HG03342 (cell line): Measurements from ENCODE around the gene TSPAN19.

ENCODE experiments used
- ATAC-seq: cut with Tn5 transposase; IDR thresholded peaks from one replicate; pipeline ENCODE4 v1.9.1; 2021; ENCODE audit warnings: mild to moderate bottlenecking, moderate library complexity; ENCODE audit not compliant: unreplicated experiment

The TSPAN19 gene

DNA sequence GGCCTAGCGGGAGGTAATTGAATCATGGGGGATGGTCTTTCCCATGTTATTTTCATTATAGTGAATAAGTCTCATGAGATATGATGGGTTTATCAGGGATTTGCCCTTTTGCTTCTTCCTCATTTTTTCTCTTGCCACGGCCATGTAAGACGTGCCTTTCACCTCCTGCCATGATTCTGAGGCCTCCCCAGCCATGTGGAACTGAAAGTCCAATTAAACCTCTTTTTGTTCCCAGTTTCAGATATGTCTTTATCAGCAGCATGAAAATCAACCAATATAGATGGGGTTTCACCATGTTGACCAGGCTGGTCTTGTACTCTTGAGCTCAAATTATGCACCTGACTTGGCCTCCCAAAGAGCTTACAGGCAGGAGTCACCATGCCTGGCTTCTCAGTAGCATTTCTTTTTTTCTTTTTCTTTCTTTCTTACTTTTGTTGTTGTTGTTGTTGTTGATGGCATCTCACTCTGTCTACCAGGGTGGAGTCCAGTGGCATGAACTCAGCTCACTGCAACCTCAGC, 33.2 kb downstream of the TSPAN19 start:
- ATAC-seq = no peak

GRCh38 chr12:85000729-85001128, 35.3 kb downstream of the TSPAN19 start:
- ATAC-seq = no peak

DNA sequence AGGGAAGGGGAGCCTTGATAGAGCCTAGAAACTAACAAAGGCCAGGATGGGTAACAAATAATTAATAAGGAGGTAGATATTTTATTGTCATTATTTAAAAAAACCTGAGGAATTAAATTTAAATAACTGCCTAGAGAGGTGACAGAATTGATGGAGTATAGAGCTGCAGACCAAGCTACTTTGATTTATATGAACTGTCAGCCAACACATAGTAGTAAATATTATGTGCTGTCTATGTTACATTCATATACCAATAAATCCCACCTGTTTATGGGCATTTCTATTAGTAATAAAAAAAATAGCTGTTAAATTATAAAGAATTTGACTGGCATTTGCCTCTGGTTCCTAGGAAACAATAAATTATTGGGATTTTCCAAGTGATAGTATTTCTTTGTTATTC, 37.7 kb downstream of the TSPAN19 start:
- no peak for ATAC-seq

GRCh38 chr12:84996759-84997158, 39.3 kb downstream of the TSPAN19 start:
- no peak for ATAC-seq

- ATAC-seq = no peak
Observed at GRCh38 chr12:84995641-84996040, 40.4 kb downstream of the TSPAN19 start.

DNA sequence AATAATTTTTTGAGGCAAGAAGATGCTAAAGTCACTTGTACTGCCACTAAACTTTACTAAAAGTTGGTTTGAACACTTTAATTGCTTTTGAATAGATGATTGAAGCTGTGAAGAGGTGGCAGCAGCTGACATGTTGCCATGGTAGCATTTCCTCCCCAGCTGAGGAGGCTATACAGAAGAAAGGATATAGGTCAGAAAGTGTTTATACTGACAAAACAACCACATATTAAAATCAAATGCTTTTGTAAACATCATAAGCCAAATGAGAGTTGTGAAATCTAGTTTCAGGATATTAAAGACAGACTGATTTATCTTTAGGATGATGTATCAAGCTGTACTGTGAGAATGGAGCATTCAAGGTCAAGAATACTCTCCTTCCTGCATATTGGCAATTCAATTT, 41.7 kb downstream of the TSPAN19 start:
- no peak for ATAC-seq

- ATAC-seq = no peak
Observed at GRCh38 chr12:84986586-84986985, 49.5 kb downstream of the TSPAN19 start.

- ATAC-seq = no peak
Observed at GRCh38 chr12:84986117-84986516, 50.0 kb downstream of the TSPAN19 start.

- no peak for ATAC-seq
Observed at GRCh38 chr12:84983289-84983688, 52.8 kb downstream of the TSPAN19 start.

DNA sequence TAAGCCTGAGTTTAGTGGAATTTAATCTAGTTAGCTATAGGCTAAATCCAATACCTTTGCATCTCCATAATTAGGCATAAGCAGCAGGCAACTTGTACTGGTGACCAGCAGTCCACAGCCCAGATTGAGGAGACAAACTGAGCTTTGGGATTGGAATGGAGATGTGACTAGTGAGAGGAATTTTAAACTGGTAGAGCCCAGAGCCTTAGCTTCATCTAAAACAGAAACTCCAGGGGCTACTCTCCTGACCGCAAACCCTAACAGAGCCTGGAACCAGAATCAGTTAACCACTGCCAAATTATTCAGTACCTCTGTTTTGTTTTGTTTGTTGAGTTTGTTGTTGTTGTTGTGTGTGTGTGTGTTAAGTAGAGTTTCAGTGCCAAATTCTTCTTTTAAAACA, 53.2 kb downstream of the TSPAN19 start:
- no peak for ATAC-seq

- no peak for ATAC-seq
Observed at GRCh38 chr12:84978921-84979320, 57.2 kb downstream of the TSPAN19 start.

DNA sequence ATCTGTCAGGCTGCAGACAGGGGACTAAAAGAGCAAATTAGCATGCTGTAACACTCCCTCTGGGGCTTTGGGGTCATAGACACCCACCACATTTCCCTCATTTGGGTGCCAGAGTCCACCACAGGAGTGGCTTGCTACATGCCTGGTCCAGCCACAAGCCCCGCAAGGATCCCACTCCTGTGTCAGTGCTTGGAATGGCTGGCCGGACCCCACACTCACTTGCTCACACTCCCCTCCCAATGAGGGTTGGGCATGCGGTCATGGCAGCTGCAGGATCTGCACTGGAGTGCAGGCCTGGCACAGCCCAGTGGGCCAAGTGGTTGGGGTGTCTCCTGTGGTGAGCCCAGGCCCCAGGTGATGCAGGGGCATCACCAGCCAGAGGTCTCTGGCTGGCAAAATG, 59.9 kb downstream of the TSPAN19 start:
- ATAC-seq = no peak

DNA sequence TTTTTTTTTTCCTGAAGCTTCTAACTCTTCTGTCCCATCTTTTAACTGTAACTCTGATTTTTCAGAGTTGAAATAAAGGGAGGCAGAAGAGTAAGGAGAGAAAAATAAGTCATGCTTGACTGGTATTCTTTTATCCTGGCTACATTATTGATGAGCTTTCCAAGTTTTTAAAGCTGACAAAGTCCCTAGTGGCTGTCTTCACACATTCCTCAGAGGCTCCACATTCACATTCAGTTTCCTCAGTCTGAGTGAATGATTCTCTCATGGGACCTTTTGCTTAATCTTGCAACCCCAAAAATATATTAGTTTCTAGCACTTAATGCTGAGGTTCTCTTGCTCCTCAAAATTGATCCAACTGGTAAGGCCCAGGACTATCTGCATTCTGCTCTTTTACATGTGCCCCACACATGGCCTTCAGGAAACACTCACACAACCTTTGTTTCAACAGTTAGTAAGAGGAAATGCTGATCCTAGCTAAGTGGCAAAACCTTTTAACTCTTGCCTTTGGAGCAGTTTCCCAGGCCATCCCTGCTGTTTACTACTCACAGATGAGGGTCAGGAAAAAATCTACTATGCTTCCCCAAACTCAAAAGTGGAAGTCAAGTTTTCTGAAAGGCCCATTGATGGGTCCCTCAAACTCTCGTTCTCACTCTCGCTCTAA, 61.8 kb downstream of the TSPAN19 start:
- ATAC-seq = no peak

- ATAC-seq = no peak
Observed at GRCh38 chr12:84973026-84973425, 63.1 kb downstream of the TSPAN19 start.

DNA sequence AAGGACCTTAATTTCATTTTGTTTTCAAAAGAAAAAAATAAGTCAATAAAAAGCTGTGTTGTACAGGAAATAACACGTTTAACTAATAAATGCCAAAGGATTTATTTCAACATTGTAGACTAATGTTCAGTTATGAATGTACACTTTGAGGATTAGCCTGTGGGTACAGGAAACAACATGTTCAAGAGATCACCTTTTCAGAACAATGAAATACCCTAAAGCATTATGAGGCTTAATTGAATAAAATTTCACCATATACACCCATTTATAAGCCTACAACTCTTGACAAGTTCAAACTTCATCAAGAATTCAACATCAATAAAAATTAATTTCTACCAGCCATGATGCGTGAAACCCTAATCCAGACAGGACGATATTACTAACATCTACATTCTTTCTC, 66.9 kb downstream of the TSPAN19 start:
- no peak for ATAC-seq
